ENCODE measurements around the gene TRMT2A. TPM values are rescaled to one million over a fixed set of nuclear protein-coding genes. Genes with fewer than 3 reads are reported as not detected.

TRMT2A gene
- total and polyA plus RNA-seq, 2 of the 8 experiments (the other 6 are each of a cell fraction or from before 2014, with no cell fraction given) = 44.9 to 50.3 TPM

DNA sequence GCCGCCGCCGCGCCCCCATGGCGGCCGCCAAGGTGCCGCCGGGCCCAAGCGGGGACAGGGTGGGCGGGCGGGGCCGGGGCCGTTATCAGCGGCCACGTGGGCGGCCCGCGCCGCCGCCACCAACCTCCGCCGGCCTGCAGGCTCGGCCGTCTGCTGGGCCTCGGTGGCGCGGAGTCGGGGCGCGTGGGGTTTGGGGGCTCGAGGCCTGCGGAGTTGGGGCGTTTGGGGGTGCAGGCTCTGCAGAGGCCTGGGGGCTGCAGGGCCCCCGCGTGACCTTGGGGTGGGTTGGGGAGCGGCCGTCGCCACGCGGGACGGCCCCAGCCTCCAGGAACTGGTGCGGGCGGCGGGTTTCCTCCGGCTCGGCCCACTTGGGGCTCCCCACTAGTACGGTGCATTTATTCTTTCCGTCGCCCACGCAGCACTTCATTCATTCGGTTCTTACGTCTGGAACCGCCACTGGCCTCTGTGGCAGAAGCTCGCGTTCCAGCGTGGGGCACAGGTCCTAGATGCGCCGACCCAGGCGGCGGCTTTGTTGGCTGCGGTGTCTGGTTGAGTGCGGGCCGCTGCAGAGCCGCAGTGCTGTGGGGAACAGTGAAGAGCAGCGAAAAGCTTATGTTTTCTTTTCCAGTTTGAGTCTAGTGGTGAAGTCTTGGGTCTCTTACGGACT lies 740 bp upstream of the TRMT2A start (continued):
- no peak for TF ChIP-seq CHD7 (IDR thresholded peaks at IDR 0.05; ENCODE audit: insufficient replicate concordance, low read length)
- TF ChIP-seq CHD1 (IDR thresholded peaks at IDR 0.05; ENCODE audit: low read depth, low read length) = no peak
- no peak for TF ChIP-seq GABPA (IDR thresholded peaks at IDR 0.05; ENCODE audit: borderline replicate concordance, insufficient read depth, low read length)
- TF ChIP-seq KDM4A (IDR thresholded peaks at IDR 0.05; ENCODE audit: low read depth, low read length, severe bottlenecking) = peak; percentile 23
- TF ChIP-seq TCF12 (IDR thresholded peaks at IDR 0.05; ENCODE audit: low read depth, low read length) = no peak
- no peak for TF ChIP-seq SRF (IDR thresholded peaks at IDR 0.05; ENCODE audit: low read depth, low read length)
- TF ChIP-seq SIN3A (conservative IDR thresholded peaks at IDR 0.05 in 1 of 2, IDR thresholded peaks at IDR 0.05 in 1 of 2; ENCODE audit: low read depth in 1 of 2, low read length in 2 of 2) = 0 out of 4 replicates have a peak, but pooled peaks of 1 of the 2 experiments have one; percentile 59
- TF ChIP-seq SP1 (IDR thresholded peaks at IDR 0.05; ENCODE audit: low read depth, low read length) = no peak
- TF ChIP-seq JUND (IDR thresholded peaks at IDR 0.05; ENCODE audit: low read length) = no peak
